CD4-positive, alpha-beta T cell (primary cell): Measurements from ENCODE around the gene CYB5B. TPM values are rescaled to one million over a fixed set of nuclear protein-coding genes. Genes with fewer than 3 reads are reported as not detected.
A peak's percentile ranks its signal among the peaks of the same experiment; 100 is the strongest.

ENCODE experiments used
- ATAC-seq: fragments of 200-7000 bp; cut with Tn5 transposase; one replicate; pipeline ENCODE4 v1.10.0; 2022; ENCODE audit warnings: mild to moderate bottlenecking; ENCODE audit not compliant: poor library complexity
- CTCF ChIA-PET: fragments of 350-600 bp; sonication (Branson Sonifier 250); formaldehyde crosslinking; loops from one replicate; lab custom pipeline; 2021; ENCODE audit warnings: antibody characterized with exemption, inconsistent platforms; lab: Charles Lee
- POLR2A ChIA-PET: fragments of 350-600 bp; sonication (Branson Sonifier 250); formaldehyde crosslinking; loops from one replicate; lab custom pipeline; 2021; ENCODE audit warnings: antibody characterized with exemption, inconsistent platforms; lab: Charles Lee
- DNase-seq, 14 experiments: peaks; one replicate each; pipeline ENCODE4 v3.0.0-alpha.2; 2013 to 2020; ENCODE audit warnings: mixed read lengths in 2 of 14
- H3K27ac ChIP-seq, 2 donors: one replicate each; pipeline versions ENCODE4 v1.5.1 to v1.7.0; 2013; ENCODE audit warnings: low read length in 2 of 2, low read depth in 1 of 2, mild to moderate bottlenecking in 1 of 2
- H3K27me3 ChIP-seq, 2 experiments: 1 replicate in 1 of 2; 2 replicates in 1 of 2; pipeline versions ENCODE4 v1.6.1 to v1.7.0; 2013; ENCODE audit warnings: low read length in 2 of 2, control low read depth in 1 of 2, mild to moderate bottlenecking in 1 of 2, moderate library complexity in 1 of 2; ENCODE audit not compliant: insufficient read depth in 2 of 2, control insufficient read depth in 1 of 2
- H3K36me3 ChIP-seq: one replicate; pipeline ENCODE4 v1.6.1; 2013; ENCODE audit warnings: low read length, control low read depth; ENCODE audit not compliant: insufficient read depth
- H3K4me1 ChIP-seq: one replicate; pipeline ENCODE4 v1.6.1; 2013; ENCODE audit warnings: low read length, control low read depth; ENCODE audit not compliant: insufficient read depth
- H3K4me3 ChIP-seq: one replicate; pipeline ENCODE4 v1.5.1; 2013; ENCODE audit warnings: mild to moderate bottlenecking, low read length, moderate library complexity
- H3K9me3 ChIP-seq, 2 experiments: 1 replicate in 1 of 2; 2 replicates in 1 of 2; pipeline versions ENCODE4 v1.6.1 to v1.7.0; 2013; ENCODE audit warnings: low read length in 2 of 2, mild to moderate bottlenecking in 2 of 2, control low read depth in 1 of 2, moderate library complexity in 1 of 2; ENCODE audit not compliant: control insufficient read depth in 1 of 2, insufficient read depth in 1 of 2
- H3K27ac Mint-ChIP-seq: one replicate; pipeline ENCODE4 v1.8.0; 2020; ENCODE audit warnings: mixed read lengths
- H3K27me3 Mint-ChIP-seq: one replicate; pipeline ENCODE4 v1.8.0; 2021; ENCODE audit warnings: mixed read lengths
- H3K36me3 Mint-ChIP-seq: one replicate; pipeline ENCODE4 v1.8.0; 2021; ENCODE audit warnings: low read depth, mixed read lengths
- H3K4me1 Mint-ChIP-seq: one replicate; pipeline ENCODE4 v1.8.0; 2021; ENCODE audit warnings: low read depth, mixed read lengths
- H3K4me3 Mint-ChIP-seq: one replicate; pipeline ENCODE4 v1.8.0; 2020; ENCODE audit warnings: mild to moderate bottlenecking, mixed read lengths
- H3K9me3 Mint-ChIP-seq: one replicate; pipeline ENCODE4 v1.8.0; 2020; ENCODE audit warnings: mixed read lengths
- CTCF ChIP-seq: fragments of 200-600 bp; IDR thresholded peaks from one replicate; pipeline ENCODE4 v1.8.0; 2022; ENCODE audit warnings: antibody characterized with exemption, mild to moderate bottlenecking
- intact Hi-C, 2 experiments: fragments of 100-400 bp; cut with DNase I in 1 of 2; cut with micrococcal nuclease in 1 of 2; formaldehyde crosslinking; loops; one replicate each; pipeline versions ENCODE4 v1.15.1 to v1.9.0; 2023 to 2025; cut with DNase I, micrococcal nuclease
- total RNA-seq, 174 experiments: library from RNA in 2 of 174; stranded (reverse) in 2 of 174; gene quantifications; one replicate each; pipeline ENCODE4 v1.2.3 and lab custom pipeline; 2021 to 2026

CYB5B gene
- total RNA-seq, 2 experiments from 2014 or later, result 16.0 to 18.3 TPM

- no peak overlapping the region for H3K27ac ChIP-seq
- no peaks in the 10 kb centered on the region for H3K27me3 ChIP-seq
- intact Hi-C loops, result no loop called here
- Mint-ChIP-seq H3K27ac (peak overlapping the region; percentile 35), H3K9me3 (no peaks in the 10 kb centered on the region), H3K4me3 (no peak overlapping the region), H3K27me3 (no peaks in the 10 kb centered on the region), H3K36me3 (peaks cover 60% of the 10 kb centered on the region), H3K4me1 (peaks cover 30% of the 10 kb centered on the region)
- TF ChIP-seq CTCF, result no peak
- ChIA-PET CTCF (no interaction called here), POLR2A (no interaction called here)
- peaks cover 37% of the 10 kb centered on the region for H3K36me3 ChIP-seq
- no peaks in the 10 kb centered on the region for H3K9me3 ChIP-seq
- no peaks in the 10 kb centered on the region for H3K4me1 ChIP-seq
- peak in 1 of 14 experiments; percentile 21 for DNase-seq
- no peak overlapping the region for H3K4me3 ChIP-seq
- no peak for ATAC-seq
Measured at GRCh38 chr16:69451166-69451565, 26.7 kb downstream of the CYB5B start.

- DNase-seq, result no peak
- no peaks in the 10 kb centered on the region for H3K9me3 ChIP-seq
- H3K36me3 ChIP-seq, result peaks cover 27% of the 10 kb centered on the region
- no peak overlapping the region for H3K27ac ChIP-seq
- Mint-ChIP-seq H3K27me3 (no peaks in the 10 kb centered on the region), H3K27ac (no peak overlapping the region), H3K9me3 (no peaks in the 10 kb centered on the region), H3K36me3 (peaks cover 55% of the 10 kb centered on the region), H3K4me1 (peaks cover 28% of the 10 kb centered on the region), H3K4me3 (no peak overlapping the region)
- no peak for ATAC-seq
- intact Hi-C loops, result no loop called here
- H3K4me1 ChIP-seq, result no peaks in the 10 kb centered on the region
- ChIA-PET CTCF (interaction anchor here (0.5 kb wide), 1 partner anchor 11 kb away, joined by 3 read pairs; no protein-coding TSS in a partner anchor), POLR2A (no interaction called here)
- H3K4me3 ChIP-seq, result no peak overlapping the region
- no peaks in the 10 kb centered on the region for H3K27me3 ChIP-seq
- no peak for TF ChIP-seq CTCF
Measured at GRCh38 chr16:69453936-69454335, 29.5 kb downstream of the CYB5B start.

DNA sequence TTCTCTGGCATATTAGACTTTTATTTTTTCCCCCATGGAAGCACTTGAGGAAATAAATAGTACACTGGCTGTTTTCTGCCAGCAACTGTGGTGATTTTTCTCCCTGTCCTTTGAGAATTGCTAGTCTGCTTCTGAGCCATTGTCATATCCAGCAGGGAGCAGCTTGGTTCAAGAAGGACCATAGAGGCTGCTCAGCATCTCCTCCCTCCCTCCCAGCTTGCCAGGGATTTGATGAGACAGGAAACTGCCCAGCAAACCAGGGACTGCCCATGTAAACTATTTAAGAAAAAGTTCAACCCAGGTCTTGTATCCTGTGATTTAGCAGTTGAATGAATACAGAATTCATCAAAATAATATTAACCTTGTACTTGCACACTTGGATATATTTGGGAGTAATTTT is 39.5 kb downstream of the CYB5B start:
- Histone ChIP-seq H3K27me3 (no peaks in the 10 kb centered on the region), H3K36me3 (peaks cover 25% of the 10 kb centered on the region), H3K9me3 (no peaks in the 10 kb centered on the region), H3K4me1 (peaks cover 11% of the 10 kb centered on the region), H3K27ac (peak overlapping the region in 1 of 2 donors; percentile 7), H3K4me3 (no peak overlapping the region)
- CTCF ChIA-PET, result interaction anchor here (1.2 to 2.3 kb wide), 3 partner anchors 10 to 101 kb away, joined by 3 to 8 read pairs (median 3); no protein-coding TSS in a partner anchor
- intact Hi-C loops, result loop anchor here in 1 of 2 experiments (5.0 kb wide), 1 partner anchor 67 kb away; no protein-coding TSS in a partner anchor
- H3K27ac Mint-ChIP-seq, result peak overlapping the region; percentile 81
- peaks cover 62% of the 10 kb centered on the region for H3K36me3 Mint-ChIP-seq
- POLR2A ChIA-PET, result no interaction called here
- no peak overlapping the region for H3K4me3 Mint-ChIP-seq
- no peak for TF ChIP-seq CTCF
- no peaks in the 10 kb centered on the region for H3K27me3 Mint-ChIP-seq
- H3K4me1 Mint-ChIP-seq, result peaks cover 37% of the 10 kb centered on the region
- DNase-seq, result no peak
- no peaks in the 10 kb centered on the region for H3K9me3 Mint-ChIP-seq
- no peak for ATAC-seq
